CD4-positive, alpha-beta T cell (primary cell): ENCODE data around the gene TAPBP. TPM values are rescaled to one million over a fixed set of nuclear protein-coding genes. Genes with fewer than 3 reads are reported as not detected.

Experiments used
- ATAC-seq: fragments of 200-7000 bp; cut with Tn5 transposase; one replicate; pipeline ENCODE4 v1.10.0; 2022; ENCODE audit warnings: mild to moderate bottlenecking; ENCODE audit not compliant: poor library complexity
- CTCF ChIA-PET: fragments of 350-600 bp; sonication (Branson Sonifier 250); formaldehyde crosslinking; loops from one replicate; lab custom pipeline; 2021; ENCODE audit warnings: antibody characterized with exemption, inconsistent platforms; lab: Charles Lee
- POLR2A ChIA-PET: fragments of 350-600 bp; sonication (Branson Sonifier 250); formaldehyde crosslinking; loops from one replicate; lab custom pipeline; 2021; ENCODE audit warnings: antibody characterized with exemption, inconsistent platforms; lab: Charles Lee
- DNase-seq, 14 experiments: peaks; one replicate each; pipeline ENCODE4 v3.0.0-alpha.2; 2013 to 2020; ENCODE audit warnings: mixed read lengths in 2 of 14
- H3K27ac ChIP-seq, 2 donors: one replicate each; pipeline versions ENCODE4 v1.5.1 to v1.7.0; 2013; ENCODE audit warnings: low read length in 2 of 2, low read depth in 1 of 2, mild to moderate bottlenecking in 1 of 2
- H3K27me3 ChIP-seq, 2 experiments: 1 replicate in 1 of 2; 2 replicates in 1 of 2; pipeline versions ENCODE4 v1.6.1 to v1.7.0; 2013; ENCODE audit warnings: low read length in 2 of 2, control low read depth in 1 of 2, mild to moderate bottlenecking in 1 of 2, moderate library complexity in 1 of 2; ENCODE audit not compliant: insufficient read depth in 2 of 2, control insufficient read depth in 1 of 2
- H3K36me3 ChIP-seq: one replicate; pipeline ENCODE4 v1.6.1; 2013; ENCODE audit warnings: low read length, control low read depth; ENCODE audit not compliant: insufficient read depth
- H3K4me1 ChIP-seq: one replicate; pipeline ENCODE4 v1.6.1; 2013; ENCODE audit warnings: low read length, control low read depth; ENCODE audit not compliant: insufficient read depth
- H3K4me3 ChIP-seq: one replicate; pipeline ENCODE4 v1.5.1; 2013; ENCODE audit warnings: mild to moderate bottlenecking, low read length, moderate library complexity
- H3K9me3 ChIP-seq, 2 experiments: 1 replicate in 1 of 2; 2 replicates in 1 of 2; pipeline versions ENCODE4 v1.6.1 to v1.7.0; 2013; ENCODE audit warnings: low read length in 2 of 2, mild to moderate bottlenecking in 2 of 2, control low read depth in 1 of 2, moderate library complexity in 1 of 2; ENCODE audit not compliant: control insufficient read depth in 1 of 2, insufficient read depth in 1 of 2
- H3K27ac Mint-ChIP-seq: one replicate; pipeline ENCODE4 v1.8.0; 2020; ENCODE audit warnings: mixed read lengths
- H3K27me3 Mint-ChIP-seq: one replicate; pipeline ENCODE4 v1.8.0; 2021; ENCODE audit warnings: mixed read lengths
- H3K36me3 Mint-ChIP-seq: one replicate; pipeline ENCODE4 v1.8.0; 2021; ENCODE audit warnings: low read depth, mixed read lengths
- H3K4me1 Mint-ChIP-seq: one replicate; pipeline ENCODE4 v1.8.0; 2021; ENCODE audit warnings: low read depth, mixed read lengths
- H3K4me3 Mint-ChIP-seq: one replicate; pipeline ENCODE4 v1.8.0; 2020; ENCODE audit warnings: mild to moderate bottlenecking, mixed read lengths
- H3K9me3 Mint-ChIP-seq: one replicate; pipeline ENCODE4 v1.8.0; 2020; ENCODE audit warnings: mixed read lengths
- intact Hi-C, 2 experiments: fragments of 100-400 bp; cut with DNase I in 1 of 2; cut with micrococcal nuclease in 1 of 2; formaldehyde crosslinking; loops; one replicate each; pipeline versions ENCODE4 v1.15.1 to v1.9.0; 2023 to 2025; cut with DNase I, micrococcal nuclease
- total RNA-seq, 174 experiments: library from RNA in 2 of 174; stranded (reverse) in 2 of 174; gene quantifications; one replicate each; pipeline ENCODE4 v1.2.3 and lab custom pipeline; 2021 to 2026
- TF ChIP-seq, protein P1 (sequence below): fragments of 200-600 bp; IDR thresholded peaks from one replicate; pipeline ENCODE4 v1.8.0; 2022; ENCODE audit warnings: antibody characterized with exemption, mild to moderate bottlenecking

Gene TAPBP
- total RNA-seq, 2 experiments from 2014 or later = 203 to 206 TPM

DNA sequence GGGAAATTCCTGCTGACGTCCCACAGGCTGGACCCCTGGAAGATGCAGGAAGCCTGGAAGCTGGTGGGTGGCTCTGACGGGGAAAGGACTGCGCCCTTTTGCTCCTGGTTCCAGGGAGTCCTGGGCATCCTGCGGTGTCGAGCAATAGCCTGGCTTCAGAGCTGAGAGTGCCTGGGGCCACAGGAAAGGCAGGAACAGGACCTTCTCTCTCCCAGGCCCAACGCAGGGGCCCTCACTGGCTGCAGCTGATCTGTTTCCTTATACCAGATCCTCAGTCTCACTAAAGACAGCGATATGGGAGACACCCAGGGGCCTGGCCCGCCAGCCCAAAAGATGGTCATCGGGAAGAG is 35.5 kb downstream of the TAPBP start:
- peak overlapping the region; percentile 93 for H3K4me3 Mint-ChIP-seq
- peaks cover 54% of the 10 kb centered on the region for H3K4me1 Mint-ChIP-seq
- ATAC-seq (no peak), DNase-seq (no peak)
- peak overlapping the region; percentile 97 for H3K27ac Mint-ChIP-seq
- H3K4me3 ChIP-seq = peak overlapping the region; percentile 96
- H3K9me3 ChIP-seq = no peaks in the 10 kb centered on the region
- H3K36me3 ChIP-seq = peaks cover 73% of the 10 kb centered on the region
- CTCF ChIA-PET = interaction anchor here (0.9 to 2.8 kb wide), 4 partner anchors 11 to 147 kb away, joined by 3 to 22 read pairs (median 11); partner anchors contain the start of genes PFDN6, RGL2 and WDR46
- TF ChIP-seq, protein P1, sequence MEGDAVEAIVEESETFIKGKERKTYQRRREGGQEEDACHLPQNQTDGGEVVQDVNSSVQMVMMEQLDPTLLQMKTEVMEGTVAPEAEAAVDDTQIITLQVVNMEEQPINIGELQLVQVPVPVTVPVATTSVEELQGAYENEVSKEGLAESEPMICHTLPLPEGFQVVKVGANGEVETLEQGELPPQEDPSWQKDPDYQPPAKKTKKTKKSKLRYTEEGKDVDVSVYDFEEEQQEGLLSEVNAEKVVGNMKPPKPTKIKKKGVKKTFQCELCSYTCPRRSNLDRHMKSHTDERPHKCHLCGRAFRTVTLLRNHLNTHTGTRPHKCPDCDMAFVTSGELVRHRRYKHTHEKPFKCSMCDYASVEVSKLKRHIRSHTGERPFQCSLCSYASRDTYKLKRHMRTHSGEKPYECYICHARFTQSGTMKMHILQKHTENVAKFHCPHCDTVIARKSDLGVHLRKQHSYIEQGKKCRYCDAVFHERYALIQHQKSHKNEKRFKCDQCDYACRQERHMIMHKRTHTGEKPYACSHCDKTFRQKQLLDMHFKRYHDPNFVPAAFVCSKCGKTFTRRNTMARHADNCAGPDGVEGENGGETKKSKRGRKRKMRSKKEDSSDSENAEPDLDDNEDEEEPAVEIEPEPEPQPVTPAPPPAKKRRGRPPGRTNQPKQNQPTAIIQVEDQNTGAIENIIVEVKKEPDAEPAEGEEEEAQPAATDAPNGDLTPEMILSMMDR = no peak
- intact Hi-C loops = loop anchor here in 1 of 2 experiments (5.0 to 10.0 kb wide), 4 partner anchors 34 to 506 kb away; partner anchors contain the start of genes LEMD2 and TAPBP
- H3K27me3 Mint-ChIP-seq = no peaks in the 10 kb centered on the region
- POLR2A ChIA-PET = interaction anchor here (0.6 to 4.4 kb wide), 7 partner anchors 10 to 176 kb away, joined by 3 to 76 read pairs (median 28); partner anchors contain the start of genes PFDN6, RGL2, WDR46 and ZBTB9
- no peaks in the 10 kb centered on the region for H3K9me3 Mint-ChIP-seq
- H3K27ac ChIP-seq = peak overlapping the region; percentile 82 to 90
- peaks cover 73% of the 10 kb centered on the region for H3K4me1 ChIP-seq
- peaks cover 83% of the 10 kb centered on the region for H3K36me3 Mint-ChIP-seq
- no peaks in the 10 kb centered on the region for H3K27me3 ChIP-seq

DNA sequence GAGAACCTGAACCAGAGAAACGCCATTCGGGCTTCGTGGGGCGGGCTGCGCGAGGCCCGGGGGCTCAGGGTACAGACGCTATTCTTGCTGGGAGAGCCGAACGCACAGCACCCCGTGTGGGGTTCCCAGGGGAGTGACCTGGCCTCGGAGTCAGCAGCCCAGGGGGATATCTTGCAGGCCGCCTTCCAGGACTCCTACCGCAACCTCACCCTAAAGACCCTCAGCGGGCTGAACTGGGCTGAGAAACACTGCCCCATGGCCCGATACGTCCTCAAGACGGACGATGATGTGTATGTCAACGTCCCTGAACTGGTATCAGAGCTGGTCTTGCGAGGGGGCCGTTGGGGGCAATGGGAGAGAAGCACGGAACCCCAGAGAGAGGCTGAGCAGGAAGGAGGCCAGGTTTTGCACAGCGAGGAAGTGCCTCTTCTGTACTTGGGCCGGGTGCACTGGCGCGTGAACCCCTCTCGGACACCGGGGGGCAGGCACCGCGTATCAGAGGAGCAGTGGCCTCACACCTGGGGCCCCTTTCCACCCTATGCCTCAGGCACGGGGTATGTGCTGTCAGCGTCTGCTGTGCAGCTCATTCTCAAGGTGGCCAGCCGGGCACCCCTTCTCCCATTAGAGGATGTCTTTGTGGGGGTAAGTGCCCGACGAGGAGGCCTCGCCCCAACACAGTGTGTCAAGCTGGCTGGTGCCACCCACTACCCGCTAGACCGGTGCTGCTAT is 36.1 kb downstream of the TAPBP start:
- H3K27ac Mint-ChIP-seq = peak overlapping the region; percentile 97
- peaks cover 83% of the 10 kb centered on the region for H3K36me3 Mint-ChIP-seq
- ChIA-PET POLR2A (interaction anchor here (0.6 to 4.4 kb wide), 24 partner anchors 9 to 1304 kb away, joined by 3 to 76 read pairs (median 6); partner anchors contain the start of genes CUTA, ITPR3, PFDN6 and PHF1), CTCF (interaction anchor here (0.5 to 2.8 kb wide), 16 partner anchors 11 to 238 kb away, joined by 3 to 22 read pairs (median 4); partner anchors contain the start of genes CUTA, PFDN6, RGL2 and RING1)
- intact Hi-C loops = loop anchor here (1.0 to 10.0 kb wide), 6 partner anchors 11 to 507 kb away; partner anchors contain the start of genes LEMD2 (in 1 of the 2), PFDN6 (in 1 of the 2), RGL2 (in 1 of the 2) and TAPBP (in 1 of the 2)
- Histone ChIP-seq H3K9me3 (no peaks in the 10 kb centered on the region), H3K36me3 (peaks cover 79% of the 10 kb centered on the region), H3K27ac (peak overlapping the region; percentile 82 to 90), H3K27me3 (no peaks in the 10 kb centered on the region), H3K4me3 (peak overlapping the region; percentile 96), H3K4me1 (peaks cover 78% of the 10 kb centered on the region)
- H3K9me3 Mint-ChIP-seq = no peaks in the 10 kb centered on the region
- DNase-seq = peak in 8 of 14 experiments; percentile 10 to 65 (median 30)
- H3K4me1 Mint-ChIP-seq = peaks cover 59% of the 10 kb centered on the region
- TF ChIP-seq, protein P1 = no peak
- peak; percentile 17 for ATAC-seq
- H3K4me3 Mint-ChIP-seq = peak overlapping the region; percentile 93
- no peaks in the 10 kb centered on the region for H3K27me3 Mint-ChIP-seq

DNA sequence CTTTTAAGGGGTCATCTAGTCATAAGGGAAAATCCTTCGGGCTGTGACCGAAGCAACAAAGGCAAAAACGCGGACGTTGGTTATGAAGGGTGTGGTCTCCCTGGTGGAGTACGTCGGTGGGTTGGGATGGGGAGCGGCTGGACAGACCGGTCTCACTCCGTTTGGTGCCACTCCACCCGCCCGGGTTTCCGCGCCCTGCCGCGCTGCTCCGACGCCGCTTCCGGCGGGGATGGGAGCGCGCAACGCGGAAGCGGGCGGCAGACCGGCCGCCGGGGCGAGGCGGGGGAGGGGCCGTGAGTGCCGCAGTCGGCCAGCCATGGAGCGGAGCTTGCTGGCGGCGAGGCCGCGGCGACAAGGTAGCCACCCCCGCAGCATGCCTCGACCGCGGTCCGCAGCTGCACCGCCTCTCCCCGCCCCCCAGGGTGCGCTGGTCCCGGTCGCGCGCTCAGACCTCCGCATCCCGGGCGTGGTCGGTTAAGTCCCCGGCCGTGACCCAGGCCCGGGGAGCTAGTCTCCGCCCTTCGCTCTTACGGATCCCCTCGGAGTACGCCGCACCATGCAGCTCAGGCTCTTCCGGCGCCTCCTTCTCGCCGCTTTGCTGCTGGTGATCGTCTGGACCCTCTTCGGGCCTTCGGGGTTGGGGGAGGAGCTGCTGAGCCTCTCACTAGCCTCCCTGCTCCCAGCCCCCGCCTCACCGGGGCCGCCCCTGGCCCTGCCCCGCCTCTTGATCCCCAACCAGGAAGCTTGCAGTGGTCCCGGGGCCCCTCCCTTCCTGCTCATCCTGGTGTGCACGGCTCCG is 36.8 kb downstream of the TAPBP start, which contains the start of gene B3GALT4:
B3GALT4 (plus strand) TSS at position 260 of the 799 bp plus-strand sequence; CDS start at position 557, 297 bp downstream.
- CTCF ChIA-PET = interaction anchor here (0.5 to 2.8 kb wide), 16 partner anchors 12 to 239 kb away, joined by 3 to 22 read pairs (median 4); partner anchors contain the start of genes CUTA, PFDN6, RGL2 and RING1
- ATAC-seq = peak; percentile 68
- TF ChIP-seq, protein P1 = peak; percentile 36

More for the DNA sequence above, 36.8 kb downstream of the TAPBP start, which contains the start of gene B3GALT4:
- H3K27ac Mint-ChIP-seq = peak within 1 kb of the TSS; percentile 97
- peak within 1 kb of the TSS; percentile 93 for H3K4me3 Mint-ChIP-seq
- Histone ChIP-seq H3K4me3 (peak within 1 kb of the TSS; percentile 96), H3K27me3 (no peaks in the 10 kb centered on the region), H3K27ac (peak within 1 kb of the TSS; percentile 82 to 90), H3K9me3 (no peaks in the 10 kb centered on the region), H3K36me3 (peaks cover 76% of the 10 kb centered on the region), H3K4me1 (peaks cover 83% of the 10 kb centered on the region)
- H3K36me3 Mint-ChIP-seq = peaks cover 82% of the 10 kb centered on the region
- POLR2A ChIA-PET = interaction anchor here (0.6 to 4.4 kb wide), 25 partner anchors 8 to 1304 kb away, joined by 3 to 76 read pairs (median 6); partner anchors contain the start of genes CUTA, ITPR3, PFDN6 and PHF1
- peaks cover 67% of the 10 kb centered on the region for H3K4me1 Mint-ChIP-seq
- H3K9me3 Mint-ChIP-seq = no peaks in the 10 kb centered on the region
- intact Hi-C loops = loop anchor here (1.0 to 10.0 kb wide), 6 partner anchors 12 to 508 kb away; partner anchors contain the start of genes LEMD2 (in 1 of the 2), PFDN6 (in 1 of the 2), RGL2 (in 1 of the 2) and TAPBP (in 1 of the 2)
- DNase-seq = peak in 13 of 14 experiments; percentile 45 to 89 (median 64)
- H3K27me3 Mint-ChIP-seq = no peaks in the 10 kb centered on the region
